Cardiac septum (tissue), 1 donor: ENCODE measurements around the gene GNB1L. TPM values are rescaled to one million over a fixed set of nuclear protein-coding genes. Genes with fewer than 3 reads are reported as not detected.
A peak's percentile ranks its signal among the peaks of the same experiment; 100 is the strongest.
"Not testable (repeated sequence)": the region's sequence is repeated elsewhere in the genome, so short reads cannot be mapped to it uniquely, and the experiment has no call there.

Experiments
- DNase-seq: peaks from one replicate; pipeline ENCODE4 v3.0.0-alpha.2; 2020; ENCODE audit warnings: low spot score
- intact Hi-C: fragments of 100-400 bp; cut with DNase I; formaldehyde crosslinking; loops from one replicate; pipeline ENCODE4 v1.14.0; 2022
- total RNA-seq: library from RNA; stranded (reverse); fragmentation: NEBNext Ultra II Directional; extraction: Animal tissue kit (Norgen Biotek cat#: 25700); gene quantifications from one replicate; pipeline ENCODE4 v1.2.1, GENCODE V29; 2021
- donor health status: DM: no; HTN: no; CAD: no.

The GNB1L gene
- total RNA-seq, 1 donor from 2014 or later, result 2.0 TPM

GRCh38 chr22:19848298-19849224 lies 6.1 kb downstream of the GNB1L start:
- intact Hi-C loops, result no loop called here
- DNase-seq, result no peak

- intact Hi-C loops, result no loop called here
- no peak for DNase-seq
Observed at GRCh38 chr22:19847345-19847632, 7.4 kb downstream of the GNB1L start.

- intact Hi-C loops, result no loop called here
- no peak for DNase-seq
Observed at GRCh38 chr22:19846620-19847344, 7.9 kb downstream of the GNB1L start.

- no peak for DNase-seq
- intact Hi-C loops, result no loop called here
Observed at GRCh38 chr22:19845054-19845722, 9.5 kb downstream of the GNB1L start.

- intact Hi-C loops, result no loop called here
- no peak for DNase-seq
Observed at GRCh38 chr22:19844377-19845053, 10.2 kb downstream of the GNB1L start.

- intact Hi-C loops, result no loop called here
- no peak for DNase-seq
Observed at GRCh38 chr22:19843857-19844376, 10.8 kb downstream of the GNB1L start.

GRCh38 chr22:19843107-19843856 lies 11.4 kb downstream of the GNB1L start:
- intact Hi-C loops, result no loop called here

GRCh38 chr22:19842393-19843106 lies 12.1 kb downstream of the GNB1L start:
- intact Hi-C loops, result no loop called here
- DNase-seq, result peak; percentile 66

More at GRCh38 chr22:19843107-19843856, 11.4 kb downstream of the GNB1L start:
- DNase-seq, result peak; percentile 68

- no peak for DNase-seq
- intact Hi-C loops, result no loop called here
Observed at GRCh38 chr22:19841641-19842392, 12.9 kb downstream of the GNB1L start.

GRCh38 chr22:19840955-19841640 lies 13.6 kb downstream of the GNB1L start:
- DNase-seq, result no peak
- intact Hi-C loops, result no loop called here

- no peak for DNase-seq
- intact Hi-C loops, result no loop called here
Observed at GRCh38 chr22:19840059-19840458, 14.6 kb downstream of the GNB1L start.

- DNase-seq, result no peak
Observed at GRCh38 chr22:19837915-19838314, 16.8 kb downstream of the GNB1L start.

GRCh38 chr22:19836512-19836911 lies 18.2 kb downstream of the GNB1L start:
- intact Hi-C loops, result no loop called here
- no peak for DNase-seq

More at GRCh38 chr22:19837915-19838314, 16.8 kb downstream of the GNB1L start:
- intact Hi-C loops, result no loop called here

GRCh38 chr22:19834599-19834998 lies 20.1 kb downstream of the GNB1L start:
- intact Hi-C loops, result no loop called here
- no peak for DNase-seq

- intact Hi-C loops, DNase-seq: not testable (repeated sequence)
Observed at GRCh38 chr22:19833327-19833726, 21.3 kb downstream of the GNB1L start.

GRCh38 chr22:19832476-19833108 lies 22.1 kb downstream of the GNB1L start:
- intact Hi-C loops, result no loop called here
- no peak for DNase-seq
